ENCODE measurements around the gene ZYG11B.
"Not testable (repeated sequence)": the region's sequence is repeated elsewhere in the genome, so short reads cannot be mapped to it uniquely, and the experiment has no call there.

ZYG11B gene

GRCh38 chr1:52767596-52768280 lies 41.5 kb downstream of the ZYG11B start:
- no peaks in the 10 kb centered on the region for H3K4me1 Mint-ChIP-seq
- no peaks in the 10 kb centered on the region for H3K27me3 Mint-ChIP-seq
- peaks cover 39% of the 10 kb centered on the region for H3K36me3 Mint-ChIP-seq
- H3K4me3 Mint-ChIP-seq = no peak overlapping the region
- no peak overlapping the region for H3K27ac Mint-ChIP-seq
- H3K9me3 Mint-ChIP-seq = no peaks in the 10 kb centered on the region
- no peak for ATAC-seq

GRCh38 chr1:52769346-52770033 lies 43.2 kb downstream of the ZYG11B start:
- Mint-ChIP-seq H3K36me3 (peaks cover 44% of the 10 kb centered on the region), H3K4me3 (no peak overlapping the region), H3K9me3 (no peaks in the 10 kb centered on the region), H3K27me3 (no peaks in the 10 kb centered on the region), H3K4me1 (no peaks in the 10 kb centered on the region), H3K27ac (no peak overlapping the region)
- ATAC-seq = no peak

- Mint-ChIP-seq H3K4me1 (no peaks in the 10 kb centered on the region), H3K36me3 (peaks cover 55% of the 10 kb centered on the region), H3K27me3 (no peaks in the 10 kb centered on the region), H3K27ac (no peak overlapping the region), H3K4me3 (no peak overlapping the region), H3K9me3 (no peaks in the 10 kb centered on the region)
- ATAC-seq = no peak
Observed at GRCh38 chr1:52771384-52771783, 45.1 kb downstream of the ZYG11B start.

GRCh38 chr1:52786148-52786547 lies 59.9 kb downstream of the ZYG11B start:
- H3K9me3 Mint-ChIP-seq = no peaks in the 10 kb centered on the region
- H3K27ac Mint-ChIP-seq = no peak overlapping the region
- H3K36me3 Mint-ChIP-seq = peaks cover 39% of the 10 kb centered on the region
- peaks cover 6% of the 10 kb centered on the region for H3K4me1 Mint-ChIP-seq
- no peak for ATAC-seq
- no peak overlapping the region for H3K4me3 Mint-ChIP-seq
- no peaks in the 10 kb centered on the region for H3K27me3 Mint-ChIP-seq

GRCh38 chr1:52790429-52790828 lies 64.2 kb downstream of the ZYG11B start:
- not testable (repeated sequence) for H3K27ac Mint-ChIP-seq, H3K27me3 Mint-ChIP-seq, ATAC-seq, H3K4me1 Mint-ChIP-seq, H3K9me3 Mint-ChIP-seq, H3K4me3 Mint-ChIP-seq
- H3K36me3 Mint-ChIP-seq = peaks cover 45% of the 10 kb centered on the region

GRCh38 chr1:52792036-52792435 lies 65.8 kb downstream of the ZYG11B start:
- Mint-ChIP-seq H3K27me3 (no peaks in the 10 kb centered on the region), H3K9me3 (no peaks in the 10 kb centered on the region), H3K27ac (no peak overlapping the region), H3K36me3 (peaks cover 45% of the 10 kb centered on the region), H3K4me1 (no peaks in the 10 kb centered on the region), H3K4me3 (no peak overlapping the region)
- no peak for ATAC-seq

GRCh38 chr1:52793717-52794116 lies 67.5 kb downstream of the ZYG11B start:
- not testable (repeated sequence) for H3K4me3 Mint-ChIP-seq, H3K27me3 Mint-ChIP-seq, ATAC-seq, H3K27ac Mint-ChIP-seq, H3K9me3 Mint-ChIP-seq, H3K4me1 Mint-ChIP-seq
- peaks cover 34% of the 10 kb centered on the region for H3K36me3 Mint-ChIP-seq

GRCh38 chr1:52795464-52795863 lies 69.2 kb downstream of the ZYG11B start:
- Mint-ChIP-seq H3K27ac (no peak overlapping the region), H3K36me3 (peaks cover 41% of the 10 kb centered on the region), H3K4me3 (no peak overlapping the region), H3K4me1 (no peaks in the 10 kb centered on the region), H3K9me3 (no peaks in the 10 kb centered on the region), H3K27me3 (no peaks in the 10 kb centered on the region)
- ATAC-seq = no peak

GRCh38 chr1:52798331-52798730 lies 72.1 kb downstream of the ZYG11B start:
- no peak overlapping the region for H3K4me3 Mint-ChIP-seq
- no peak overlapping the region for H3K27ac Mint-ChIP-seq
- peaks cover 39% of the 10 kb centered on the region for H3K36me3 Mint-ChIP-seq
- no peaks in the 10 kb centered on the region for H3K27me3 Mint-ChIP-seq
- no peak for ATAC-seq
- H3K4me1 Mint-ChIP-seq = no peaks in the 10 kb centered on the region
- no peaks in the 10 kb centered on the region for H3K9me3 Mint-ChIP-seq

- no peaks in the 10 kb centered on the region for H3K4me1 Mint-ChIP-seq
- no peak overlapping the region for H3K4me3 Mint-ChIP-seq
- H3K27me3 Mint-ChIP-seq = no peaks in the 10 kb centered on the region
- no peak for ATAC-seq
- no peaks in the 10 kb centered on the region for H3K9me3 Mint-ChIP-seq
- H3K27ac Mint-ChIP-seq = no peak overlapping the region
- H3K36me3 Mint-ChIP-seq = peaks cover 20% of the 10 kb centered on the region
Observed at GRCh38 chr1:52801011-52801410, 74.8 kb downstream of the ZYG11B start.

- H3K4me1 Mint-ChIP-seq, ATAC-seq: not testable (repeated sequence)
Observed at GRCh38 chr1:52804083-52804482, 77.8 kb downstream of the ZYG11B start.

GRCh38 chr1:52814465-52814864 lies 88.2 kb downstream of the ZYG11B start:
- no peak for ATAC-seq
- Mint-ChIP-seq H3K27ac (no peak overlapping the region), H3K36me3 (peaks cover 38% of the 10 kb centered on the region), H3K9me3 (no peaks in the 10 kb centered on the region), H3K27me3 (no peaks in the 10 kb centered on the region), H3K4me1 (no peaks in the 10 kb centered on the region), H3K4me3 (no peak overlapping the region)

More at GRCh38 chr1:52804083-52804482, 77.8 kb downstream of the ZYG11B start:
- not testable (repeated sequence) for H3K27ac Mint-ChIP-seq, H3K9me3 Mint-ChIP-seq, H3K27me3 Mint-ChIP-seq, H3K4me3 Mint-ChIP-seq
- H3K36me3 Mint-ChIP-seq = peaks cover 21% of the 10 kb centered on the region

- not testable (repeated sequence) for ATAC-seq, H3K27me3 Mint-ChIP-seq, H3K27ac Mint-ChIP-seq, H3K9me3 Mint-ChIP-seq, H3K4me3 Mint-ChIP-seq, H3K4me1 Mint-ChIP-seq
- H3K36me3 Mint-ChIP-seq = peaks cover 22% of the 10 kb centered on the region
Observed at GRCh38 chr1:52820830-52821229, 94.6 kb downstream of the ZYG11B start.

GRCh38 chr1:52825868-52826267 lies 99.6 kb downstream of the ZYG11B start:
- peaks cover 10% of the 10 kb centered on the region for H3K36me3 Mint-ChIP-seq
- no peak for ATAC-seq
- H3K27ac Mint-ChIP-seq = no peak overlapping the region
- H3K4me1 Mint-ChIP-seq = no peaks in the 10 kb centered on the region
- H3K9me3 Mint-ChIP-seq = no peaks in the 10 kb centered on the region
- H3K4me3 Mint-ChIP-seq = no peak overlapping the region
- H3K27me3 Mint-ChIP-seq = no peaks in the 10 kb centered on the region

- Mint-ChIP-seq H3K27ac (no peak overlapping the region), H3K36me3 (no peaks in the 10 kb centered on the region), H3K27me3 (no peaks in the 10 kb centered on the region), H3K4me1 (no peaks in the 10 kb centered on the region), H3K9me3 (no peaks in the 10 kb centered on the region), H3K4me3 (no peak overlapping the region)
- no peak for ATAC-seq
Observed at GRCh38 chr1:52834798-52835197, 108.5 kb downstream of the ZYG11B start.

- H3K27ac Mint-ChIP-seq = no peak overlapping the region
- peaks cover 3% of the 10 kb centered on the region for H3K27me3 Mint-ChIP-seq
- H3K4me3 Mint-ChIP-seq = no peak overlapping the region
- H3K9me3 Mint-ChIP-seq = no peaks in the 10 kb centered on the region
- H3K36me3 Mint-ChIP-seq = no peaks in the 10 kb centered on the region
- H3K4me1 Mint-ChIP-seq = no peaks in the 10 kb centered on the region
- ATAC-seq = no peak
Observed at GRCh38 chr1:52836035-52836434, 109.8 kb downstream of the ZYG11B start.

All from stimulated activated memory B cell treated with anti-CD40 and anti-IgM and Interleukin-4, amounts not matched to agents 10 μg/mL and 1 μg/mL and 100 μg/mL, for 72 hours (primary cell).